ENCODE results near the gene FAM43A. TPM values are rescaled to one million over a fixed set of nuclear protein-coding genes. Genes with fewer than 3 reads are reported as not detected.

FAM43A gene, protein sequence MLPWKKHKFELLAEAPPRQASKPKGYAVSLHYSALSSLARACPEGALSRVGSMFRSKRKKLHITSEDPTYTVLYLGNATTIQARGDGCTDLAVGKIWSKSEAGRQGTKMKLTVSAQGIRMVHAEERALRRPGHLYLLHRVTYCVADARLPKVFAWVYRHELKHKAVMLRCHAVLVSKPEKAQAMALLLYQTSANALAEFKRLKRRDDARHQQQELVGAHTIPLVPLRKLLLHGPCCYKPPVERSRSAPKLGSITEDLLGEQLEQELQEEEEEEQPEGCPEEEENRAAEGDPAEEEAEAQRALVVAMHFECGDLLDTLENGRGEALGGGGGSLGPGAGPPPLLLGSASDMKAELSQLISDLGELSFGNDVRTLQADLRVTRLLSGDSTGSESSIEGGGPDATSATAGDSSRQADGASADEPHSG
- total RNA-seq (2012; rRNA removed) (3.0 and 3.1 TPM in 2 replicates), polyA plus RNA-seq (2012; rRNA removed) (11.2 and 11.5 TPM in 2 replicates), Bru-seq, nascent RNA (percentile 83 among the genes with signal in this experiment), BruChase-seq, experiment 1, labeled RNA remaining after a 6-hour chase (percentile 57 among the genes with signal in this experiment), BruChase-seq, experiment 2, labeled RNA remaining after a 2-hour chase (percentile 87 among the genes with signal in this experiment)
- polyA plus RNA-seq (2012; cell fraction: cytosol; rRNA removed) = 8.8 and 20.4 TPM in 2 replicates
- 30.0 and 63.1 TPM in 2 replicates for polyA plus RNA-seq (2012; cell fraction: nucleus; rRNA removed; ENCODE audit: low replicate concordance)
- long read RNA-seq, transcript FAM43A-201 (1 exons, 2,494 nt) = major isoform, 69 of 70 reads
- long read RNA-seq, partial matches to known transcripts = 0 of 70 reads
- long read RNA-seq, other reads (novel, unspliced or antisense) = 1 of 70 reads

- Histone ChIP-seq H3K4me2 (ENCODE audit: low read depth, low read length) (peak within 1 kb of the TSS; percentile 95), H3K9ac (ENCODE audit: low read depth, low read length) (peak within 1 kb of the TSS; percentile 59), H3K14ac (replicated peaks; ENCODE audit: low read depth, low read length) (peak within 1 kb of the TSS; percentile 81), H2AFZ (replicated peaks; ENCODE audit: low read length, poor library complexity) (peak within 1 kb of the TSS; percentile 93), H3K36me3 (ENCODE audit: control insufficient read depth, insufficient read depth, low read length) (peaks cover 14% of the 10 kb centered on the region; the same call in 1 of the 2 replicates), H2BK15ac (ENCODE audit: low read depth, low read length) (no peak within 1 kb of the TSS; the same call in 2 of the 3 replicates), H3K9me1 (ENCODE audit: insufficient read depth, low read length) (0 out of 2 replicates have a peak, but pooled peaks cover 6% of the 10 kb centered on the region), H2BK120ac (ENCODE audit: low read depth, low read length) (no peak within 1 kb of the TSS), H4K20me1 (ENCODE audit: insufficient read depth, low read length) (peaks cover 33% of the 10 kb centered on the region), H4K8ac (ENCODE audit: low read depth in 2 of 2, low read length in 2 of 2) (no peak within 1 kb of the TSS; a peak in 1 of 4 replicates), H3K27ac (ENCODE audit: insufficient read depth, low read length) (peak within 1 kb of the TSS; percentile 43), H3K27me3 (ENCODE audit: control insufficient read depth, insufficient read depth, low read length) (no peaks in the 10 kb centered on the region), H3K9me3 (ENCODE audit: control insufficient read depth, insufficient read depth, low read length) (no peaks in the 10 kb centered on the region), H3K56ac (ENCODE audit: extremely low read depth, insufficient read depth, low read length) (0 out of 2 replicates have a peak within 1 kb of the TSS, but pooled peaks have one; percentile 2), H4K91ac (ENCODE audit: insufficient read depth, low read depth, low read length) (0 out of 2 replicates have a peak within 1 kb of the TSS, but pooled peaks have one; percentile 17), H3K4me3 (ENCODE audit: insufficient read depth, low read depth, low read length) (peak within 1 kb of the TSS; percentile 61), H3K23ac (ENCODE audit: low read depth, low read length) (peak within 1 kb of the TSS; percentile 84), H2AK5ac (ENCODE audit: low read depth, low read length) (peak within 1 kb of the TSS; percentile 30; the same call in 1 of the 2 replicates), H3K4me1 (ENCODE audit: control insufficient read depth, insufficient read depth, low read length) (peaks cover 17% of the 10 kb centered on the region), H2BK5ac (ENCODE audit: low read depth, low read length, poor library complexity, severe bottlenecking) (no peak within 1 kb of the TSS), H4K5ac (ENCODE audit: low read depth, low read length) (no peak within 1 kb of the TSS), H2BK20ac (ENCODE audit: low read depth, low read length) (no peak within 1 kb of the TSS), H3K4ac (ENCODE audit: low read depth, low read length) (0 out of 2 replicates have a peak within 1 kb of the TSS, but pooled peaks have one; percentile 6), H3K79me1 (ENCODE audit: low read depth in 1 of 2, low read length in 2 of 2) (peaks cover 0 to 19% of the 10 kb centered on the region in 2 experiments; a peak in 2 of 4 replicates), H3K18ac (ENCODE audit: low read depth, low read length) (no peak within 1 kb of the TSS; the same call in 1 of the 2 replicates), H2AK9ac (replicated peaks; ENCODE audit: low read depth, low read length, poor library complexity) (peak within 1 kb of the TSS; percentile 86)
- peak; percentile 77 for ATAC-seq (ENCODE audit: low read depth)
- CTCF ChIA-PET = interaction anchor here (1.1 to 2.5 kb wide), 5 partner anchors 13 to 575 kb away, joined by 3 to 9 read pairs (median 7); partner anchors contain the start of gene LSG1
- in situ Hi-C loops (cut with MboI; ENCODE audit: low sequenced_read_pairs) = no loop called here
- 1% methylated on average over 39 of the region's 70 CpGs; no CpG with 5 or more reads in 1 of the 2 experiments for WGBS, 2 experiments (ENCODE audit: extremely low coverage in 2 of 2, insufficient read length in 1 of 2)
- dilution Hi-C loops (cut with HindIII; ENCODE audit: low sequenced_read_pairs, unreplicated experiment) = no loop called here
- BruUV-seq (replicated peaks) = TSS peak; percentile 75
- peak; percentile 95 for DNase-seq
- POLR2A ChIA-PET (ENCODE audit: unreplicated experiment) = interaction anchor here (0.5 kb wide), 1 partner anchor 369 kb away, joined by 8 read pairs; no protein-coding TSS in a partner anchor
- intact Hi-C loops (cut with micrococcal nuclease) = loop anchor here (2.0 to 5.0 kb wide), 4 partner anchors 171 to 469 kb away; no protein-coding TSS in a partner anchor
- TF ChIP-seq MXI1 (IDR thresholded peaks at IDR 0.05; ENCODE audit: borderline replicate concordance, low read depth, low read length) = peak; percentile 66; the same call in 1 of the 2 replicates
- peak; percentile 94 for TF ChIP-seq BHLHE40 (IDR thresholded peaks at IDR 0.05; ENCODE audit: low read depth, low read length)
- TF ChIP-seq FOS (IDR thresholded peaks at IDR 0.05; ENCODE audit: low read depth, low read length) = no peak
- peak; percentile 94; the same call in 1 of the 2 replicates for TF ChIP-seq CHD1 (IDR thresholded peaks at IDR 0.05; ENCODE audit: low read depth, low read length)
- no peak for TF ChIP-seq NFE2L2 (IDR thresholded peaks at IDR 0.05; ENCODE audit: low read depth, low read length)
- no peak for TF ChIP-seq RFX5 (IDR thresholded peaks at IDR 0.05; ENCODE audit: low read depth, low read length)
- TF ChIP-seq MAZ (IDR thresholded peaks at IDR 0.05; ENCODE audit: borderline replicate concordance, low read depth, low read length) = peak; percentile 77
- TF ChIP-seq, protein P1, sequence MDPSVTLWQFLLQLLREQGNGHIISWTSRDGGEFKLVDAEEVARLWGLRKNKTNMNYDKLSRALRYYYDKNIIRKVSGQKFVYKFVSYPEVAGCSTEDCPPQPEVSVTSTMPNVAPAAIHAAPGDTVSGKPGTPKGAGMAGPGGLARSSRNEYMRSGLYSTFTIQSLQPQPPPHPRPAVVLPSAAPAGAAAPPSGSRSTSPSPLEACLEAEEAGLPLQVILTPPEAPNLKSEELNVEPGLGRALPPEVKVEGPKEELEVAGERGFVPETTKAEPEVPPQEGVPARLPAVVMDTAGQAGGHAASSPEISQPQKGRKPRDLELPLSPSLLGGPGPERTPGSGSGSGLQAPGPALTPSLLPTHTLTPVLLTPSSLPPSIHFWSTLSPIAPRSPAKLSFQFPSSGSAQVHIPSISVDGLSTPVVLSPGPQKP (IDR thresholded peaks at IDR 0.05; ENCODE audit: borderline replicate concordance, low read depth, low read length) = no peak
- no peak for TF ChIP-seq RCOR1 (IDR thresholded peaks at IDR 0.05; ENCODE audit: insufficient replicate concordance, low read length)
- peak; percentile 10; the same call in 1 of the 2 replicates for TF ChIP-seq RAD21 (IDR thresholded peaks at IDR 0.05; ENCODE audit: low read length)
- TF ChIP-seq USF2 (IDR thresholded peaks at IDR 0.05; ENCODE audit: low read depth, low read length) = no peak
Observed at GRCh38 chr3:194685718-194686413, at the start of gene FAM43A. Gene FAM43A, plus strand, starts transcription at chr3:194685883. Its CDS starts 944 bp downstream, at chr3:194686827.

Data from IMR-90 (cell line).